Retinal pigment epithelial cell (primary cell): ENCODE results near the gene PNMA8C.
"Not testable (repeated sequence)": the region's sequence is repeated elsewhere in the genome, so short reads cannot be mapped to it uniquely, and the experiment has no call there.

Source experiments
- DNase-seq: peaks from one replicate; pipeline ENCODE4 v3.0.0-alpha.2; 2010; ENCODE audit warnings: low read depth
- H3K4me3 ChIP-seq: 2 replicates; pipeline ENCODE4 v1.5.1; 2011; ENCODE audit warnings: mild to moderate bottlenecking, low read length, control low read depth, moderate library complexity
- CTCF ChIP-seq: conservative IDR thresholded peaks from 2 replicates; pipeline ENCODE4 v1.5.1; 2011; ENCODE audit warnings: low read depth, low read length, control low read depth, inconsistent platforms

Gene PNMA8C

GRCh38 chr19:46448601-46449000 is 19.9 kb upstream of the PNMA8C start:
- H3K4me3 ChIP-seq = no peak overlapping the region
- TF ChIP-seq CTCF = no peak
- no peak for DNase-seq

- no peak overlapping the region for H3K4me3 ChIP-seq
- DNase-seq = no peak
- no peak for TF ChIP-seq CTCF
Observed at GRCh38 chr19:46447824-46448223, 19.1 kb upstream of the PNMA8C start.

GRCh38 chr19:46447006-46447405 is 18.3 kb upstream of the PNMA8C start:
- no peak for TF ChIP-seq CTCF
- DNase-seq = no peak
- H3K4me3 ChIP-seq = no peak overlapping the region

- TF ChIP-seq CTCF = no peak
- H3K4me3 ChIP-seq = no peak overlapping the region
- no peak for DNase-seq
Observed at GRCh38 chr19:46446021-46446420, 17.3 kb upstream of the PNMA8C start.

GRCh38 chr19:46442808-46443450 is 14.2 kb upstream of the PNMA8C start:
- DNase-seq = peak; percentile 14
- H3K4me3 ChIP-seq = no peak overlapping the region
- no peak for TF ChIP-seq CTCF

- H3K4me3 ChIP-seq = no peak overlapping the region
- no peak for DNase-seq
- TF ChIP-seq CTCF = no peak
Observed at GRCh38 chr19:46441866-46442265, 13.1 kb upstream of the PNMA8C start.

- not testable (repeated sequence) for DNase-seq, H3K4me3 ChIP-seq
Observed at GRCh38 chr19:46435689-46436088, 7.0 kb upstream of the PNMA8C start.
